GM23248 (cell line): ENCODE measurements around the gene LIN7A.

Experiments
- EZH2 ChIP-seq: fragments of 200-600 bp; sonication (generic); IDR thresholded peaks from 2 replicates; pipeline ENCODE4 v1.6.1; 2018; ENCODE audit warnings: antibody characterized with exemption, mild to moderate bottlenecking; ENCODE audit not compliant: insufficient read depth, poor library complexity, severe bottlenecking
- EZH2phosphoT487 ChIP-seq: fragments of 200-600 bp; sonication (generic); IDR thresholded peaks from 2 replicates; pipeline ENCODE4 v1.6.1; 2018; ENCODE audit warnings: antibody characterized with exemption, moderate library complexity, mild to moderate bottlenecking, low read depth; ENCODE audit not compliant: insufficient read depth

- no peak for TF ChIP-seq EZH2
- TF ChIP-seq EZH2phosphoT487, result no peak
Observed at GRCh38 chr12:80805106-80805505, 132.6 kb downstream of the LIN7A start.
